ELR (cell line): ENCODE results near the gene ROR1.

Source experiments
- DNase-seq: peaks from one replicate; pipeline ENCODE4 v3.0.0-alpha.2; 2015; ENCODE audit warnings: low read depth

The ROR1 gene

GRCh38 chr1:64107632-64108031 is 333.8 kb downstream of the ROR1 start:
- DNase-seq = no peak

- DNase-seq = peak; percentile 7
Measured at GRCh38 chr1:64110924-64111777, 337.3 kb downstream of the ROR1 start.

- DNase-seq = peak; percentile 43
Measured at GRCh38 chr1:64111787-64112186, 338.0 kb downstream of the ROR1 start.

GRCh38 chr1:64112281-64112680 is 338.5 kb downstream of the ROR1 start:
- peak; percentile 60 for DNase-seq

- no peak for DNase-seq
Measured at GRCh38 chr1:64114012-64114525, 340.3 kb downstream of the ROR1 start.

GRCh38 chr1:64116537-64116936 is 342.7 kb downstream of the ROR1 start:
- DNase-seq = no peak

GRCh38 chr1:64117492-64117891 is 343.7 kb downstream of the ROR1 start:
- DNase-seq = no peak

GRCh38 chr1:64121766-64122385 is 348.1 kb downstream of the ROR1 start:
- no peak for DNase-seq

- DNase-seq = no peak
Measured at GRCh38 chr1:64122588-64122987, 348.8 kb downstream of the ROR1 start.

GRCh38 chr1:64124704-64125440 is 351.1 kb downstream of the ROR1 start:
- no peak for DNase-seq

GRCh38 chr1:64126581-64126980 is 352.8 kb downstream of the ROR1 start:
- no peak for DNase-seq

- DNase-seq = no peak
Measured at GRCh38 chr1:64127297-64127696, 353.5 kb downstream of the ROR1 start.

- DNase-seq = no peak
Measured at GRCh38 chr1:64129701-64130100, 355.9 kb downstream of the ROR1 start.

GRCh38 chr1:64131155-64131554 is 357.3 kb downstream of the ROR1 start:
- DNase-seq = no peak

- DNase-seq = peak; percentile 89
Measured at GRCh38 chr1:64133036-64133435, 359.2 kb downstream of the ROR1 start.

- DNase-seq = no peak
Measured at GRCh38 chr1:64135462-64136223, 361.8 kb downstream of the ROR1 start.

GRCh38 chr1:64136296-64136695 is 362.5 kb downstream of the ROR1 start:
- DNase-seq = no peak

GRCh38 chr1:64136752-64137411 is 363.1 kb downstream of the ROR1 start:
- DNase-seq = peak; percentile 77

GRCh38 chr1:64137412-64137803 is 363.6 kb downstream of the ROR1 start:
- DNase-seq = no peak

GRCh38 chr1:64139877-64140276 is 366.1 kb downstream of the ROR1 start:
- DNase-seq = no peak

GRCh38 chr1:64140596-64140995 is 366.8 kb downstream of the ROR1 start:
- DNase-seq = no peak
